ENCODE measurements around the gene AMDHD2. TPM values are rescaled to one million over a fixed set of nuclear protein-coding genes. Genes with fewer than 3 reads are reported as not detected.

AMDHD2 gene
- total and polyA plus RNA-seq, 4 donors: 7.5 to 25.3 (median 15.7) TPM

- peaks cover 0 to 8% (median 1%) of the 10 kb centered on the region in 4 donors for H3K36me3 ChIP-seq (ENCODE audit: control insufficient read depth in 4 of 4, insufficient read depth in 3 of 4, low read depth in 1 of 4, low read length in 3 of 4)
- 94% methylated on average over 24 of the region's 24 CpGs for WGBS
Measured at GRCh38 chr16:2527784-2528100, 7.6 kb downstream of the AMDHD2 start.

More at GRCh38 chr16:2527784-2528100, 7.6 kb downstream of the AMDHD2 start:
- no peak for TF ChIP-seq YY1 (IDR thresholded peaks at IDR 0.05)
- TF ChIP-seq FOXA1 (IDR thresholded peaks at IDR 0.05): no peak
- TF ChIP-seq HNF4A (conservative IDR thresholded peaks at IDR 0.05): no peak
- no peak for TF ChIP-seq JUND (IDR thresholded peaks at IDR 0.05)
- no peak for TF ChIP-seq ZBTB33 (IDR thresholded peaks at IDR 0.05)
- no peak for TF ChIP-seq MAX (IDR thresholded peaks at IDR 0.05)
- no peak for TF ChIP-seq TAF1 (conservative IDR thresholded peaks at IDR 0.05)
- TF ChIP-seq NR2F2 (IDR thresholded peaks at IDR 0.05): no peak
- TF ChIP-seq GABPA (IDR thresholded peaks at IDR 0.05 in 1 of 2, conservative IDR thresholded peaks at IDR 0.05 in 1 of 2): no peak
- TF ChIP-seq RXRA (IDR thresholded peaks at IDR 0.05): no peak
- TF ChIP-seq SP1 (IDR thresholded peaks at IDR 0.05): no peak
- no peak for TF ChIP-seq ATF3 (IDR thresholded peaks at IDR 0.05)
- no peak for TF ChIP-seq FOXA2 (IDR thresholded peaks at IDR 0.05)
- TF ChIP-seq EGR1 (IDR thresholded peaks at IDR 0.05; ENCODE audit: low read depth in 2 of 2): no peak
- no peak for TF ChIP-seq CTCF (IDR thresholded peaks at IDR 0.05; ENCODE audit: low read depth, low read length, missing input control)
- TF ChIP-seq REST (IDR thresholded peaks at IDR 0.05): no peak
- no peak for TF ChIP-seq HNF4G (IDR thresholded peaks at IDR 0.05)
- no peaks in the 10 kb centered on the region for H3K9me3 ChIP-seq (ENCODE audit: control insufficient read depth in 4 of 4, low read length in 3 of 4)
- no peak for DNase-seq (ENCODE audit: low spot score)
- no peak overlapping the region for H3K9ac ChIP-seq (ENCODE audit: low read depth in 1 of 2, low read length in 2 of 2)
- no peak overlapping the region for H3K27ac ChIP-seq (ENCODE audit: low read depth in 1 of 2, low read length in 2 of 2)
- peaks cover 21 to 56% (median 41%) of the 10 kb centered on the region in 4 donors for H3K4me1 ChIP-seq (ENCODE audit: control insufficient read depth in 4 of 4, insufficient read depth in 4 of 4, low read length in 3 of 4)
- no peaks in the 10 kb centered on the region for H3K27me3 ChIP-seq (ENCODE audit: control insufficient read depth in 4 of 4, insufficient read depth in 4 of 4, low read length in 3 of 4)
- H3K4me3 ChIP-seq (ENCODE audit: low read depth in 1 of 3, low read length in 3 of 3): no peak overlapping the region

Measured in liver (tissue), 9 donors.